ENCODE data around the gene ZBTB25. TPM values are rescaled to one million over a fixed set of nuclear protein-coding genes. Genes with fewer than 3 reads are reported as not detected.

Gene ZBTB25
- total and polyA plus RNA-seq, 10 of the 15 experiments (the other 5 are each of a cell fraction or from before 2014, with no cell fraction given): 4.1 to 33.9 (median 9.7) TPM

GRCh38 chr14:64504897-64505794 is 1.5 kb upstream of the ZBTB25 start (continued):
- TF ChIP-seq BCL3 (IDR thresholded peaks at IDR 0.05; ENCODE audit: borderline replicate concordance, insufficient read depth, low read depth, low read length, poor library complexity, severe bottlenecking) (no peak), TCF12 (IDR thresholded peaks at IDR 0.05; ENCODE audit: low read depth, low read length) (no peak; the same call in 1 of the 2 replicates), CHD1 (IDR thresholded peaks at IDR 0.05; ENCODE audit: low read depth, low read length) (no peak), SP1 (IDR thresholded peaks at IDR 0.05; ENCODE audit: low read depth, low read length) (no peak), TBL1XR1 (IDR thresholded peaks at IDR 0.05; ENCODE audit: low read depth, low read length) (no peak), HDGF (IDR thresholded peaks at IDR 0.05) (peak; percentile 57; the same call in 1 of the 2 replicates), HDAC2 (IDR thresholded peaks at IDR 0.05) (no peak), CBX5 (IDR thresholded peaks at IDR 0.05; ENCODE audit: low read depth) (no peak), CHD4 (IDR thresholded peaks at IDR 0.05) (no peak), TCF7 (IDR thresholded peaks at IDR 0.05; ENCODE audit: borderline replicate concordance) (no peak), ATF3 (IDR thresholded peaks at IDR 0.05; ENCODE audit: borderline replicate concordance, extremely low read depth, low read depth, low read length) (no peak), RUNX3 (IDR thresholded peaks at IDR 0.05; ENCODE audit: low read length) (peak; percentile 16; the same call in 1 of the 2 replicates), SRF (IDR thresholded peaks at IDR 0.05; ENCODE audit: low read depth in 2 of 2, low read length in 2 of 2) (no peak), BMI1 (IDR thresholded peaks at IDR 0.05; ENCODE audit: borderline replicate concordance) (no peak), SMAD1 (IDR thresholded peaks at IDR 0.05; ENCODE audit: low read depth, partially characterized antibody) (no peak), E2F4 (IDR thresholded peaks at IDR 0.05; ENCODE audit: low read depth, low read length) (0 out of 2 replicates have a peak, but pooled peaks have one; percentile 47), SKIL (IDR thresholded peaks at IDR 0.05; ENCODE audit: low read depth, poor library complexity, severe bottlenecking) (peak; percentile 19), CBX3 (IDR thresholded peaks at IDR 0.05; ENCODE audit: borderline replicate concordance, low read depth) (no peak)
- TF ChIP-seq, protein P1, sequence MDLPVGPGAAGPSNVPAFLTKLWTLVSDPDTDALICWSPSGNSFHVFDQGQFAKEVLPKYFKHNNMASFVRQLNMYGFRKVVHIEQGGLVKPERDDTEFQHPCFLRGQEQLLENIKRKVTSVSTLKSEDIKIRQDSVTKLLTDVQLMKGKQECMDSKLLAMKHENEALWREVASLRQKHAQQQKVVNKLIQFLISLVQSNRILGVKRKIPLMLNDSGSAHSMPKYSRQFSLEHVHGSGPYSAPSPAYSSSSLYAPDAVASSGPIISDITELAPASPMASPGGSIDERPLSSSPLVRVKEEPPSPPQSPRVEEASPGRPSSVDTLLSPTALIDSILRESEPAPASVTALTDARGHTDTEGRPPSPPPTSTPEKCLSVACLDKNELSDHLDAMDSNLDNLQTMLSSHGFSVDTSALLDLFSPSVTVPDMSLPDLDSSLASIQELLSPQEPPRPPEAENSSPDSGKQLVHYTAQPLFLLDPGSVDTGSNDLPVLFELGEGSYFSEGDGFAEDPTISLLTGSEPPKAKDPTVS (IDR thresholded peaks at IDR 0.05; ENCODE audit: low read depth, low read length): no peak
- TF ChIP-seq, protein P2, sequence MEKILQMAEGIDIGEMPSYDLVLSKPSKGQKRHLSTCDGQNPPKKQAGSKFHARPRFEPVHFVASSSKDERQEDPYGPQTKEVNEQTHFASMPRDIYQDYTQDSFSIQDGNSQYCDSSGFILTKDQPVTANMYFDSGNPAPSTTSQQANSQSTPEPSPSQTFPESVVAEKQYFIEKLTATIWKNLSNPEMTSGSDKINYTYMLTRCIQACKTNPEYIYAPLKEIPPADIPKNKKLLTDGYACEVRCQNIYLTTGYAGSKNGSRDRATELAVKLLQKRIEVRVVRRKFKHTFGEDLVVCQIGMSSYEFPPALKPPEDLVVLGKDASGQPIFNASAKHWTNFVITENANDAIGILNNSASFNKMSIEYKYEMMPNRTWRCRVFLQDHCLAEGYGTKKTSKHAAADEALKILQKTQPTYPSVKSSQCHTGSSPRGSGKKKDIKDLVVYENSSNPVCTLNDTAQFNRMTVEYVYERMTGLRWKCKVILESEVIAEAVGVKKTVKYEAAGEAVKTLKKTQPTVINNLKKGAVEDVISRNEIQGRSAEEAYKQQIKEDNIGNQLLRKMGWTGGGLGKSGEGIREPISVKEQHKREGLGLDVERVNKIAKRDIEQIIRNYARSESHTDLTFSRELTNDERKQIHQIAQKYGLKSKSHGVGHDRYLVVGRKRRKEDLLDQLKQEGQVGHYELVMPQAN (conservative IDR thresholded peaks at IDR 0.05): peak; percentile 71

Data from GM12878 (cell line).